Right renal cortex interstitium (tissue), 3 donors: ENCODE measurements around the gene KRT27. TPM values are rescaled to one million over a fixed set of nuclear protein-coding genes. Genes with fewer than 3 reads are reported as not detected.

Source experiments
- DNase-seq, 3 donors: peaks; one replicate each; pipeline ENCODE4 v3.0.0-alpha.2; 2013; ENCODE audit warnings: low read depth in 3 of 3, low spot score in 2 of 3
- polyA plus RNA-seq, 3 donors: library from polyadenylated mRNA; unstranded; fragments of 120-200 nt; gene quantifications; one replicate each; pipeline ENCODE4 v1.2.1, GENCODE V29; 2013; ENCODE audit not compliant: insufficient read length in 3 of 3

Gene KRT27
- polyA plus RNA-seq, 3 donors, result not detected

GRCh38 chr17:40812639-40813038, 30.3 kb upstream of the KRT27 start:
- DNase-seq, result no peak

GRCh38 chr17:40810494-40810893, 28.1 kb upstream of the KRT27 start:
- no peak for DNase-seq

GRCh38 chr17:40809721-40810421, 27.5 kb upstream of the KRT27 start:
- no peak for DNase-seq

GRCh38 chr17:40806131-40806530, 23.8 kb upstream of the KRT27 start:
- DNase-seq, result no peak

GRCh38 chr17:40803617-40804082, 21.3 kb upstream of the KRT27 start:
- DNase-seq, result peak; percentile 29 to 51 (median 41)

GRCh38 chr17:40801157-40801556, 18.8 kb upstream of the KRT27 start:
- DNase-seq, result no peak

GRCh38 chr17:40800381-40800780, 18.0 kb upstream of the KRT27 start:
- no peak for DNase-seq

- DNase-seq, result no peak
Observed at GRCh38 chr17:40799859-40800258, 17.5 kb upstream of the KRT27 start, which contains the start of gene KRT28. Gene KRT28 (minus strand): TSS chr17:40799959. CDS start chr17:40799893, 66 bp downstream.

- DNase-seq, result no peak
Observed at GRCh38 chr17:40796846-40797245, 14.5 kb upstream of the KRT27 start.

GRCh38 chr17:40795019-40795667, 12.8 kb upstream of the KRT27 start:
- no peak for DNase-seq

- no peak for DNase-seq
Observed at GRCh38 chr17:40794466-40794865, 12.1 kb upstream of the KRT27 start.

- no peak for DNase-seq
Observed at GRCh38 chr17:40793832-40794231, 11.5 kb upstream of the KRT27 start.

GRCh38 chr17:40791787-40792436, 9.6 kb upstream of the KRT27 start:
- no peak for DNase-seq

GRCh38 chr17:40791111-40791510, 8.8 kb upstream of the KRT27 start:
- DNase-seq, result no peak

GRCh38 chr17:40779181-40779909, 3.0 kb downstream of the KRT27 start:
- no peak for DNase-seq

- DNase-seq, result no peak
Observed at GRCh38 chr17:40778461-40778860, 3.9 kb downstream of the KRT27 start.

GRCh38 chr17:40777971-40778370, 4.4 kb downstream of the KRT27 start:
- no peak for DNase-seq

GRCh38 chr17:40777459-40777858, 4.9 kb downstream of the KRT27 start:
- DNase-seq, result no peak

GRCh38 chr17:40775945-40776344, 6.4 kb downstream of the KRT27 start:
- no peak for DNase-seq

GRCh38 chr17:40772101-40772500, 10.2 kb downstream of the KRT27 start, which contains the start of gene KRT26:
Gene KRT26 (minus strand): TSS chr17:40772201. CDS start chr17:40772113, 88 bp downstream.
- no peak for DNase-seq

GRCh38 chr17:40765657-40766056, 16.7 kb downstream of the KRT27 start:
- no peak for DNase-seq
